Prostate gland (tissue), 2 donors: ENCODE measurements around the gene TNS3. TPM values are rescaled to one million over a fixed set of nuclear protein-coding genes. Genes with fewer than 3 reads are reported as not detected.

Source experiments
- DNase-seq: peaks from one replicate; pipeline ENCODE4 v3.0.0-alpha.2; 2019; ENCODE audit warnings: low spot score
- H3K27ac ChIP-seq, 2 donors: fragments of 200-600 bp; sonication (generic); 2 replicates each; pipeline ENCODE4 v1.5.1; 2017 to 2019
- H3K27me3 ChIP-seq: fragments of 200-600 bp; sonication (generic); replicated peaks from 2 replicates; pipeline ENCODE4 v1.5.1; 2019; ENCODE audit not compliant: insufficient read depth
- H3K36me3 ChIP-seq, 2 donors: fragments of 200-600 bp; sonication (generic); 1 replicate in 1 of 2; 2 replicates in 1 of 2; pipeline versions ENCODE4 v1.5.1 to v1.8.1; 2017 to 2019
- H3K4me1 ChIP-seq: fragments of 200-600 bp; sonication (generic); replicated peaks from 2 replicates; pipeline ENCODE4 v1.5.1; 2019
- H3K4me3 ChIP-seq, 2 donors: fragments of 200-600 bp; sonication (generic); 2 replicates each; pipeline ENCODE4 v1.5.1; 2017 to 2019
- H3K9me3 ChIP-seq: fragments of 200-600 bp; sonication (generic); 2 replicates; pipeline ENCODE4 v1.5.1; 2017
- CTCF ChIP-seq, 4 experiments: fragments of 200-600 bp in 2 of 4; fragments of 450-650 bp in 2 of 4; sonication (generic) in 2 of 4; IDR thresholded peaks; 1 replicate in 3 of 4; 2 replicates in 1 of 4; pipeline ENCODE4 v1.5.1; 2016 to 2019; ENCODE audit warnings: antibody characterized with exemption in 4 of 4, mild to moderate bottlenecking in 2 of 4, moderate library complexity in 2 of 4
- POLR2A ChIP-seq: fragments of 450-650 bp; IDR thresholded peaks from one replicate; pipeline ENCODE4 v1.6.1; 2016; ENCODE audit warnings: antibody characterized with exemption, mild to moderate bottlenecking
- POLR2AphosphoS5 ChIP-seq: sonication (generic); formaldehyde crosslinking; IDR thresholded peaks from one replicate; pipeline ENCODE4 v1.6.1; 2017; ENCODE audit warnings: antibody characterized with exemption
- WGBS: methylation state at CpG from one replicate; pipeline ENCODE4 v1.1.5; 2018; 5-methylcytosine and 5-hydroxymethylcytosine counted together
- intact Hi-C: fragments of 100-400 bp; cut with DNase I; formaldehyde crosslinking; loops from one replicate; pipeline ENCODE4 v1.14.2; 2022
- total RNA-seq, 2 donors: library from RNA; depleted of rRNA; stranded (reverse); fragments of >200 nt; gene quantifications; one replicate each; pipeline ENCODE4 v1.1.0, GENCODE V29; 2016

TNS3 gene
- total RNA-seq, 2 donors from 2014 or later = 19.5 to 95.8 TPM

DNA sequence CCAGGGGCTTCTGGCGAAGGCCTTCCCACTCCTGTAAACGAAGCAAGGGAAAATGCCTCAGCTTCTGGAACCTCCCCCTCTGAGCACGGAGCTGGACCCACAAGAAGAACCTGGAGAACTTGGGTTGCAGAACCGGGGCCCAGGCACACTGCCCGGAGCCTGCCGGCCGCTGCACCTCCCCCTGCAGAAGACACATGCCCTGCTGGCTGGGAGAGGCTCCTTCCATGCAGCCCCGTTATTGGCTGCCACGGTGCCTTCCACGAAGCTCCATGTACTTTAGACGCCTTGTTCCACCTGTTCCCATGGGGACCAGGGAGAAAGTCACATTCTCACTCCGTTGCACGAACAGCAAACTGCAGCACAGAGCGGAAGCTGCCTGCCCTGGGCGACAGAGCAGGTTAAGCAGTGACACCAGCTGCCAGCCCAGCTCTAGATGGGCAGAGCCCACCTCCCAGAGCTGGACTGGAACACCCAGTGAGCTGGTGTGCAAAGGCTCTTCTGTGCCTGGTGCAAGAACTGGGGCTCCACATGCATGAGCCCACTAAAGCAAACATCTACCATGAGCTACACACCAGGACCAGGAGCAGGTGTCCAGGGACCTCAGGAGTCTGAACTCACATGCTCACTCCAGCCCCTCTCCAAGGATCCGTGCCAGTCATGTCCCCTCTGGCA lies 70.1 kb downstream of the TNS3 start:
- Histone ChIP-seq H3K4me1 (peaks cover 5% of the 10 kb centered on the region), H3K4me3 (no peak overlapping the region), H3K27ac (no peak overlapping the region), H3K9me3 (no peaks in the 10 kb centered on the region), H3K36me3 (no peaks in the 10 kb centered on the region), H3K27me3 (no peaks in the 10 kb centered on the region)
- intact Hi-C loops = loop anchor here (5.0 to 10.0 kb wide), 2 partner anchors 60 to 273 kb away; no protein-coding TSS in a partner anchor
- no peak for TF ChIP-seq CTCF (IDR thresholded peaks at IDR 0.05)
- no peak for TF ChIP-seq POLR2AphosphoS5
- no peak for TF ChIP-seq POLR2A
- 85% methylated on average over 13 of the region's 16 CpGs for WGBS
- DNase-seq = no peak

DNA sequence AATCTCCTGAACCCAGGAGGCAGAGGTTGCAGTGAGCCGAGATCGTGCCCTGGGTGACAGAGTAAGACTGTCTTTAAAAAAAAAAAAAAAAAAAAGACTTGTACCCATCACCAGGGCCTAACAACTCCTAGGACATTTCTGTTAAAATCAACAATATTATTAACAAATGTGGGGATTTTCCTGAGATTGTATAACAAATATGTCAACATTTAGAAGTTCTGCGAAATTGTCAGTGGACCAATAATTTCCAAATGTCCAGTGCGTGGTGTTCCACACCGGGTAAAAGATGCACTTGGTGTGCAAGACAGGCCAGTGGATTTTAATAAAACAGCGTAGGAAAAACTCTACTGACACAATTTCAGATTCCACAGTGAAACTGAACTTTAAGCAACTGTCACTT lies 71.1 kb downstream of the TNS3 start:
- Histone ChIP-seq H3K36me3 (no peaks in the 10 kb centered on the region), H3K4me1 (peaks cover 5% of the 10 kb centered on the region), H3K27ac (no peak overlapping the region), H3K9me3 (no peaks in the 10 kb centered on the region), H3K27me3 (no peaks in the 10 kb centered on the region), H3K4me3 (no peak overlapping the region)
- 89% methylated on average over 6 of the region's 6 CpGs for WGBS
- intact Hi-C loops = loop anchor here (5.0 to 10.0 kb wide), 2 partner anchors 62 to 274 kb away; no protein-coding TSS in a partner anchor
- TF ChIP-seq POLR2A = no peak
- no peak for TF ChIP-seq CTCF (IDR thresholded peaks at IDR 0.05)
- TF ChIP-seq POLR2AphosphoS5 = no peak
- no peak for DNase-seq

GRCh38 chr7:47510192-47510591 lies 71.7 kb downstream of the TNS3 start:
- H3K4me1 ChIP-seq = peaks cover 5% of the 10 kb centered on the region
- H3K27ac ChIP-seq = no peak overlapping the region
- no peaks in the 10 kb centered on the region for H3K36me3 ChIP-seq
- H3K27me3 ChIP-seq = no peaks in the 10 kb centered on the region
- no peak overlapping the region for H3K4me3 ChIP-seq
- intact Hi-C loops = loop anchor here (5.0 to 10.0 kb wide), 2 partner anchors 62 to 275 kb away; no protein-coding TSS in a partner anchor
- no peaks in the 10 kb centered on the region for H3K9me3 ChIP-seq
- WGBS = 76% methylated on average over 5 of the region's 5 CpGs
- no peak for DNase-seq
- TF ChIP-seq POLR2AphosphoS5 (no peak), CTCF (IDR thresholded peaks at IDR 0.05) (no peak), POLR2A (no peak)

- H3K27ac ChIP-seq = no peak overlapping the region
- H3K9me3 ChIP-seq = no peaks in the 10 kb centered on the region
- no peaks in the 10 kb centered on the region for H3K27me3 ChIP-seq
- WGBS = 97% methylated on average over 7 of the region's 7 CpGs
- TF ChIP-seq CTCF (IDR thresholded peaks at IDR 0.05) (no peak), POLR2A (no peak), POLR2AphosphoS5 (no peak)
- H3K36me3 ChIP-seq = no peaks in the 10 kb centered on the region
- DNase-seq = no peak
- peaks cover 5% of the 10 kb centered on the region for H3K4me1 ChIP-seq
- intact Hi-C loops = loop anchor here (5.0 kb wide), 1 partner anchor 52 kb away; no protein-coding TSS in a partner anchor
- H3K4me3 ChIP-seq = no peak overlapping the region
Observed at GRCh38 chr7:47509571-47509970, 72.3 kb downstream of the TNS3 start.
